SU-DHL-6 (cell line): Measurements from ENCODE around the gene ZBTB2.

Experiments
- H2AFZ ChIP-seq: fragments of 200-600 bp; sonication (generic); 2 replicates; pipeline ENCODE4 v1.6.1; 2014; ENCODE audit warnings: low read depth, mild to moderate bottlenecking, moderate library complexity, mixed read lengths, antibody characterized with exemption, low read length; ENCODE audit not compliant: severe bottlenecking
- H3F3A ChIP-seq: fragments of 200-600 bp; shearing (Covaris generic); 2 replicates; pipeline ENCODE4 v1.6.0; 2016; ENCODE audit warnings: antibody characterized with exemption, mild to moderate bottlenecking; ENCODE audit not compliant: insufficient read depth
- H3K27ac ChIP-seq: fragments of 200-600 bp; sonication (generic); 2 replicates; pipeline ENCODE4 v1.5.1; 2016; ENCODE audit warnings: low read depth, mild to moderate bottlenecking, low read length, moderate library complexity, mixed read lengths
- H3K27me3 ChIP-seq: fragments of 200-600 bp; sonication (generic), shearing (Covaris generic); 2 replicates; pipeline ENCODE4 v1.6.0; 2014; ENCODE audit warnings: mild to moderate bottlenecking, low read length
- H3K36me3 ChIP-seq: fragments of 200-600 bp; sonication (generic); 2 replicates; pipeline ENCODE4 v1.6.1; 2014; ENCODE audit warnings: mild to moderate bottlenecking, low read length, mixed read lengths
- H3K4me2 ChIP-seq: fragments of 300-600, 200-600 bp; shearing (Covaris generic), sonication (generic); 2 replicates; pipeline ENCODE4 v1.6.0; 2014; ENCODE audit warnings: low read length, low read depth, mild to moderate bottlenecking; ENCODE audit not compliant: poor library complexity, severe bottlenecking
- H3K4me3 ChIP-seq: fragments of 200-600 bp; sonication (generic); 2 replicates; pipeline ENCODE4 v1.5.1; 2014; ENCODE audit warnings: antibody characterized with exemption, low read length, mild to moderate bottlenecking, mixed read lengths; ENCODE audit not compliant: insufficient read depth, poor library complexity, severe bottlenecking
- H3K79me2 ChIP-seq: fragments of 200-600 bp; sonication (generic); 2 replicates; pipeline ENCODE4 v1.6.1; 2014; ENCODE audit warnings: mild to moderate bottlenecking, low read length, moderate library complexity; ENCODE audit not compliant: insufficient read depth
- H3K9ac ChIP-seq: fragments of 200-600 bp; sonication (generic); 2 replicates; pipeline ENCODE4 v1.7.0; 2014; ENCODE audit warnings: mild to moderate bottlenecking, low read length
- H3K9me2 ChIP-seq: fragments of 200-600 bp; sonication (generic); replicated peaks from 2 replicates; pipeline ENCODE4 v1.6.1; 2014; ENCODE audit warnings: low read length; ENCODE audit not compliant: insufficient read depth
- H3K9me3 ChIP-seq: fragments of 200-600 bp; sonication (generic); 2 replicates; pipeline ENCODE4 v1.6.1; 2014; ENCODE audit warnings: low read length, mixed read lengths; ENCODE audit not compliant: insufficient read depth
- H4K20me1 ChIP-seq: fragments of 200-600 bp; sonication (generic); 2 replicates; pipeline ENCODE4 v1.6.1; 2014; ENCODE audit warnings: low read depth, mild to moderate bottlenecking, antibody characterized with exemption, low read length, moderate library complexity, mixed read lengths
- CTCF ChIP-seq: fragments of 200-600 bp; sonication (generic); IDR thresholded peaks from one replicate; pipeline ENCODE4 v1.5.1; 2017; ENCODE audit warnings: antibody characterized with exemption, mild to moderate bottlenecking, low read length, moderate library complexity; ENCODE audit not compliant: insufficient read depth, poor library complexity, severe bottlenecking
- EZH2phosphoT487 ChIP-seq: fragments of 200-600 bp; sonication (generic), shearing (Covaris generic); conservative IDR thresholded peaks from 2 replicates; pipeline ENCODE4 v1.6.1; 2018; ENCODE audit warnings: mild to moderate bottlenecking, antibody characterized with exemption, low read length, moderate library complexity, mixed read lengths

Gene ZBTB2

DNA sequence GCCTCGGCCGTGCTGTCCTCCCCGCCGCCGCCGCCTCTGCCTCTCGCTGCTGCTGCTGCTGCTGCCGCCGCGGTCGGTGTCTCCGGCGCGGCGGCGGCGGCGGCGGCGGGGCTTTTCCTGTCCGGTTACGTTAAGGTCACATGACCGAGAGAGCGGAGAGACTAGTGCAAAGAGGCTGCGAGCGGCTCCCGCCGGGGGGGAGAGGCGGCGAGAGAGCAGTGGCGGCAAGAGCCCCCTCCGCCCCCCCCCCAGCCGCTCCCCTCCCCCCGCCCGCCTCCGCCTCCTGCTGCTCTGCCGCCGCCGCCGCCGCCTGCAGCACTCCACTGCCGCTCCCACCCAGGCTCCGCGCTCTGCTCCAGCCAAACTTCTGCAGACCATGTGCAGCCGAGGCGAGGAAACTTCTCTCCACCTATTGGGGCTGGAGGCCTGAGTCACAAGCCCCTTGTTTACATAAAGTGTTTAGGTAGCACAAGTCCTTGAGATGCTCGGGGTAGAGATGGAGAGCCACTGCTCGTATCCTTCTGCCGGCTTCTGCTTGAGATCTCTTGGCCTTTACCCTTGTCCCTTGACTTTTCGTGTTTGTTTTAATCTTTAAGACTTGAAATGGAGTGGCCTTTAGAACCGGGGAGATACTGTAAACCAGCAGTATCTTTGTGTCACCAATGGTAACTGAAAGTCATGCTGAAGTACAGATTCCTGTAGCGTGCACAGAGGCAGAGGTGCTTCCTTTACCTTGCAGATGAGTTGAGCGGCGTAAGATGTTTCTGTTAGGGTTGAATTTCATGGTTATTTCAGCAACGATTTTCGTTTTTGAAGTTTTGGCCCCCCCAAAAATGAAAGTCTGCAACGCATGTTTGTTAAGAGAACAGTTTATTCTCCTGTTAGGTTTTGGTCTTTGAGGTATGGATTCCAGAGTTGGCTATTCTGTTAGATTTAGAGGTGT, at the start of gene ZBTB2:
ZBTB2 (minus strand) TSS at position 89 of the 943 bp plus-strand sequence. CDS start 17,922 bp downstream, outside the sequence.
- peak within 1 kb of the TSS; percentile 91 for H3K4me3 ChIP-seq
- H2AFZ ChIP-seq = no peak within 1 kb of the TSS
- no peak for TF ChIP-seq EZH2phosphoT487
- TF ChIP-seq CTCF = no peak
- H3K79me2 ChIP-seq = peaks cover 84% of the 10 kb centered on the region
- H3K9ac ChIP-seq = peak within 1 kb of the TSS; percentile 100
- H3K9me2 ChIP-seq = no peaks in the 10 kb centered on the region
- H3K27ac ChIP-seq = peak within 1 kb of the TSS; percentile 98
- peak within 1 kb of the TSS; percentile 94 for H3K4me2 ChIP-seq
- peaks cover 23% of the 10 kb centered on the region for H3F3A ChIP-seq
- H3K27me3 ChIP-seq = no peaks in the 10 kb centered on the region
- H3K36me3 ChIP-seq = peaks cover 16% of the 10 kb centered on the region; the same call in 1 of the 2 replicates
- no peaks in the 10 kb centered on the region for H3K9me3 ChIP-seq
- peaks cover 22% of the 10 kb centered on the region; the same call in 1 of the 2 replicates for H4K20me1 ChIP-seq

- Histone ChIP-seq H3K9ac (no peak overlapping the region), H3K9me2 (no peaks in the 10 kb centered on the region), H3F3A (no peaks in the 10 kb centered on the region), H4K20me1 (peaks cover 6% of the 10 kb centered on the region; the same call in 1 of the 2 replicates), H3K36me3 (peaks cover 2% of the 10 kb centered on the region; the same call in 1 of the 2 replicates), H3K79me2 (peaks cover 85% of the 10 kb centered on the region), H3K4me3 (no peak overlapping the region), H2AFZ (no peak overlapping the region), H3K27ac (no peak overlapping the region), H3K4me2 (no peak overlapping the region), H3K9me3 (no peaks in the 10 kb centered on the region), H3K27me3 (no peaks in the 10 kb centered on the region)
- TF ChIP-seq EZH2phosphoT487 = no peak
- no peak for TF ChIP-seq CTCF
These were observed 49.6 kb upstream of the ZBTB2 start for GRCh38 chr6:151440930-151441329.

DNA sequence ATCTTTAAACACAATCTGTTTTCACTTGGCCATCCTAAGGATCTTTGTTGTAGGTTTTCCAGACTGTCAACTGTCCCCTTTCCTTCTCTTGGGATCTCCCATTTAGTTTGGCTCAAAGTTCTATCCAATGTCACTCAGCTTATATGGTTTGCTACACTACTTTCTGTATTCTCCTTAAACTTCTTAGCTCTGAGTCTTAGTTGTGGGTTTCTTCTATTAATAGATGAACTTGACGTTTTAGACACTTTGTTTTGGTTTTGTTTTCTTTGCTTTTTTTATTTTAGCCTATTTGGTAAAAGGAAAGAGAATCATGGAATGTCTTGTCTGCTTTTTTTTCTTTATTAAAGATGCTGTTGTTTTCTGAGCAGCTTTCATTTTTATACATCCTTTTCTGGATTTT, 49.1 kb upstream of the ZBTB2 start:
- peaks cover 81% of the 10 kb centered on the region for H3K79me2 ChIP-seq
- no peak overlapping the region for H3K4me2 ChIP-seq
- no peak overlapping the region for H3K27ac ChIP-seq
- H3K27me3 ChIP-seq = no peaks in the 10 kb centered on the region
- H3K9me2 ChIP-seq = no peaks in the 10 kb centered on the region
- H3K4me3 ChIP-seq = no peak overlapping the region
- H4K20me1 ChIP-seq = peaks cover 6% of the 10 kb centered on the region; the same call in 1 of the 2 replicates
- TF ChIP-seq CTCF = no peak
- TF ChIP-seq EZH2phosphoT487 = no peak
- H3F3A ChIP-seq = no peaks in the 10 kb centered on the region
- no peak overlapping the region for H3K9ac ChIP-seq
- H3K9me3 ChIP-seq = no peaks in the 10 kb centered on the region
- no peaks in the 10 kb centered on the region; the same call in 1 of the 2 replicates for H3K36me3 ChIP-seq
- H2AFZ ChIP-seq = no peak overlapping the region
